Activated T-cell treated with anti-CD3 and anti-CD28 coated beads, Interleukin-2, amount 50 U/mL, for 1 hour (primary cell): ENCODE data around the gene SVIL.
"Not testable (repeated sequence)": the region's sequence is repeated elsewhere in the genome, so short reads cannot be mapped to it uniquely, and the experiment has no call there.

Source experiments
- DNase-seq: peaks from one replicate; pipeline ENCODE4 v3.0.0-alpha.2; 2020

SVIL gene

DNA sequence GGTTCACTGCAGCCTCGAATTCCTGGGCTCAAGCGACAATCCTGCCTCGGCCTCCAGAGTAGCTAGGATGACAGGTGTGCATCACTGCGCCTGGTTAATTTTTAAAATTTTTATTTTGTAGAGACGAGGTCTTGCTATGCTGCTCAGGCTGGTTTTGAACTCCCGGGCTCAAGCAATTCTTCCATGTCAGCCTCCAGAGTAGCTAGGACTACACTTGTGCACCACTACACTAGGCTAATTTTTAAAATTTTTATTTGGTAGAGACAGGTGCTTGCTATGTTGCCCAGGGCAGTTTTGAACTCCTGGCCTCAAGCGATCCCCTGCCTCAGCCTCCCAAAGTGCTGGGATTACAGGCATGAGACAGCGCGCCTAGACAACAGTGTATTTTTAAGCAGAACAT lies 120.5 kb downstream of the SVIL start:
- no peak for DNase-seq

DNA sequence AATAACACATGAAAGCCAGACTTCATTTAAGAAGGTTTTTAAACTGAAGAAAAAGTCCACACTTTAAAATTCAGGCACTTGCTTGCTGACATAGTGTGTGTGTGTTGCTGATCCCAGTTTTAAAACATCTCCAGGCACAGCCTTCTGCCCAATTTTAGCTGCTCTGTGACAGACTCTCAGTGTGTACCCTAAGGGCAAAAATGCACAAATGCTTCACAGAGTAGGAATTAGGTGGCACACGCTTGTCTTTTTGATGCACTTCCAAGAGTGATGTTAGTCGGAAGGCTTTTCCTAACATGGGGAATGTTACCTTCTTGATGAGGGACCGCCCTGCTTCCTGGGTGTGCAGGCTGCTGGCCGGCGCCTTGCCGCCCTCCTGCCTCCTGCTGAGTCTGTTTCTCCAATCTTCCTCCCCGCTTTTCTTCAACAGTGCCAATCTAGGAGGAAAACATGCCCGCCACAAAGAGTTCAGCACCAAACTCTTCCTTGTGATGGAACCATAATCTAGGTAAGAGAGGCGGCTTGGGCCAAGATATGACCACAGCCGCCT lies 122.3 kb downstream of the SVIL start:
- no peak for DNase-seq

DNA sequence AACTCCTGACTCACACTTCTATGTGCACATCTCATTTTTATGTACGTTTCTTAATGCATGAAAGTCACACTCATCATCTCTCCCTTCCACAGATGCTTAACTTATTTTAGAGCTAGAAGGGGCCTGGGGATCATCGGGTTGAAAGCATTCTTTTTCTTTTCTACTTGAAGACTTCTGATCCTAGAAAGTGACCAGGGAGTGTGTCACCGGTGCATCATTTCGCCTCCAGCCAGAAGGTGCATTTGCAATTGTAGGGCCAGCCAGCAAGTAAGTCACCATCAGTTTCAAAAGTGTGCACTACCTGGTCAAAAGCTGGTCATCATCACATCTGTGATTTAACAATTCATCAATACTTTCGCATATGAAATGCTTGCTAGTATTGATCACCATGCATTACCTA lies 123.0 kb downstream of the SVIL start:
- DNase-seq: not testable (repeated sequence)

DNA sequence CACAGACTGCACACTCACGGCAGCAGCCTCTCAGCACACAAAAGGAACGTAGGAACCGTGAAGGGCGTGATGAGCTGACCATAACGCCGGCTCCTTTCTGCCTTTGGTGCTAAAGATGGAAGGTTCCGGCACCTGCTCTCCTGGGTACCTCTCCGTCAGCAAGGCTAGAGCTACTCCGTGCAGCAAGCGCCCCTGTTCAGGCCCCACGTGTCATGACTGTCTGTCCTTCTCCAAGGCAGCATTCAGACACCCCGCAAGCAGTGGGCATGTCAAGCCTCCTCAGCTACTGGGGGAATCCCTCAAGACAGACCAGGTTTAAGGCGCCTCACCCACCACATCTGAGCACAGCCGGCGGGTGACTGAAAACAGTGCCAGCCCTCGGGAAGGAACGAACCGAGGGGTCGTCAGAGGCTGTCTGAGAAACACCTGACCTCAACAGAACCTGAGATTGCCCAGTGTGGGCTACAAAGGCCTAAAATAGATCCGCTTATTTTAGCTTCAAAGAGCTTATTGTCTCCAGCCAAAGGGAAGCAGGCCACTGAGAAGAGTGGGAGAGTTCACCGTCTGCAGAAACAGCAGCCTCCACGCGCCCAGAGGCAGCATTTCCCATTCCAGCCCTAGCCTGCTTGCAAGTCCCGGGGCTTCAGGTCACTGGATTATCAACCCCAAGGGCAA lies 124.2 kb downstream of the SVIL start:
- not testable (repeated sequence) for DNase-seq

DNA sequence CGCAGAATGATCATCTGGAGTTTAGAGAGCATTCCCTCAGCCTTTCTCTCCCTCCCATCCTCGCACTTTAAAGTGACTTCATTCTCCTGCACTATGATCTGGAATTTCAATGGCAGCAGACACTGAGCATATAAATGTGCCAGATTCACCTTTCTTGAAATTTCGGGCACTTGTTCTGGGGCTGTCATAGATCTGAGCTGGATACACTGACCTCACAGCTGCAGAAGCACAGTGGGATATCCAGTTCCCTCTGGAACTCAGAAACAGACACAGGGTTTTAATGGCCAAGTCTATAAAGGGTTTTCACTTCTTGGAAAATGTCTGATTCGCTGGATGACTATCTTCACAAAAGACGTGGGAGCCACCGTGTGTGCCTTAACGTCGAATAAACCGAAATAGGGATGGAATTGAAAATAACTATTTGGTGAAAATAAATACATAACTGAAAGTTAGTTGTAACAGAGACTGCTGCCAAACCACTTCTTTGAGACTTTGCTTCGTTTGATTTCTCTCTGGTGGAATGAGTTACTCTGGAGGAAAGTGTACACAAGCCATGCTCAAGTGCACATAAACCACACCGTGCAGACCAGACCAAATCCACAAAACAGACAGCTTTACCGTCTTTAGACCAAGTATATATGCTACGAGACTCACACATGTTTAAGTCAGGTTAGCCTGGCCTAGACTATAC lies 126.1 kb downstream of the SVIL start:
- no peak for DNase-seq

DNA sequence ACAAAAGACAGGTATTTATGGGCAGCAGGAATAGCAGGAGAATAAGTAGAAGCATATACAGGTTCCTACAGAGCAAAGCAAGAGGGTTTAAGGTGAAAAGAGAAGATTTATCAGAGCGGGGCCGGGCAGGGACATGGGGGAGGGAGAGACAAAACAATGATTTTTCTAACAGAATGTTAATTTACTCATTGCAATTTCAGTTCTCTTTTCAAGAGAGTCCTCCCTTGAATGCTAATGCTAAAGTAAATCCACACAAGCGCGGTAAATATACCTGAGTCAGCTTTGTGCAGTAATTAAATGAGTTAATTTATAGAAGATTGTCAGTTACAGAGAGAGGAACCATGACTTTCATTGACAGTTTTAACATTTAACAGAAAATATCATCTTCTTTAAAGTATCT lies 127.0 kb downstream of the SVIL start:
- DNase-seq: not testable (repeated sequence)

DNA sequence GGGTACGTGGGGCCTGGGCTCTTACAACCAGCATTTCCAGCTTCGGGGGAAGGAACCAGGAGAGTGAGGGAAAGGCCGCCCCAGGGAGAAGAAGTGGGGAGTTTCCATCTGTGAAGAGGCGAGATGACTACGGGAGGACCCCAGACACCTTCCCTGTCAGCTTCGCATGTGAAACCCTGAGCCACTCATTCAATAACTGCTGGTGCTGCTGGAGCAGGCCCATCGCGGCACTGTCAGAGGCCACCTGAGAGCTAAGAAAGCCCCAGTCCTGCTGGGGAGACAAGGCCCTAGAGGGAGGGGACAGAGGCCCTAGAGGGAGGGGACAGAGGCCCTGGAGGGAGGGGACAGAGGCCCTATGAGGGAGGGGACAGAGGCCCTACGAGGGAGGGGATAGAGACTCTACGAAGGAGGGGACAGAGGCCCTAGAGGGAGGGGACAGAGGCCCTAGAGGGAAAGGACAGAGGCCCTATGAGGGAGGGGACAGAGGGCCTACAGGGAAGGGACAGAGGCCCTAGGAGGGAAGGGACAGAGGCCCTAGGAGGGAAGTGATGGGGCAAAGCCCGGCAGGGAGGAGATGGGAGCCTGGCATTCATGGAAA lies 128.3 kb downstream of the SVIL start:
- DNase-seq: not testable (repeated sequence)

DNA sequence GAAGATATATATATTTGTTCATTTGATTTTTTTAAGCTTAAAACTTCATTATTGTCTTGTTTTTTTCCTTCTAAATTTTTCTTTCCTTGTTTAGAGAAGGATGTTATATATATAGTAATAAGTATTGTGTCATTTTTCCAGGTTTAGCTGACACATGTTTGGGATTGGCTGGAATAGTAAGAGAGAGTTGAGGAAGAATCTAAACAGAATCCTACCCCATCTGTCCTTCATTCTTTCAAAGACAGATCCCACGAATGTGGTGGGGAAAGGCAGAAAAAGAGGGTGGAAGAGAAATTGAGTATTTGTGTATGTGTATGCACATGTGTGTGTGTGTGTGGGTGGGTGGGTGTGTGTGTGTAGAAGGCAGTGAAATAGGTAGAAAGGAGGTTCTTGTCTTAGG lies 132.4 kb downstream of the SVIL start:
- DNase-seq: no peak

DNA sequence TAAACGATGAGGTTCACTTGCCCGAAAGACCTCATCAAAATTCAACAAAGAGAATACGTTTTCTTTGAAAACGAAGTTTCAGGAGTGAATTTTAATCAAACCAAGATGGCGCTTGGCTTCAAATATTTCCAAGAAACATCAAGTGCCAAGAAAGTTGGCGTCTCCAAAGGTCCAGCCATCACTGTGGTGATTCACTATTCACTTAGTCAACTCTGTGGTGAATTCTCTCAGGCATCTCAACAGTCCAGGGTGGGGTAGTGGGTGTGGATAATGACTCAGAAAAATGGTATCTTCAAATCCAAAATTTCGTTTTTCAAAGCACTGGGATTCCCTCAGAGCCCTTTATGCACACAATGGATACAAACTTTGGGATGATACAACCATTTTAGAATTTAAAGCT lies 133.1 kb downstream of the SVIL start:
- DNase-seq: no peak

DNA sequence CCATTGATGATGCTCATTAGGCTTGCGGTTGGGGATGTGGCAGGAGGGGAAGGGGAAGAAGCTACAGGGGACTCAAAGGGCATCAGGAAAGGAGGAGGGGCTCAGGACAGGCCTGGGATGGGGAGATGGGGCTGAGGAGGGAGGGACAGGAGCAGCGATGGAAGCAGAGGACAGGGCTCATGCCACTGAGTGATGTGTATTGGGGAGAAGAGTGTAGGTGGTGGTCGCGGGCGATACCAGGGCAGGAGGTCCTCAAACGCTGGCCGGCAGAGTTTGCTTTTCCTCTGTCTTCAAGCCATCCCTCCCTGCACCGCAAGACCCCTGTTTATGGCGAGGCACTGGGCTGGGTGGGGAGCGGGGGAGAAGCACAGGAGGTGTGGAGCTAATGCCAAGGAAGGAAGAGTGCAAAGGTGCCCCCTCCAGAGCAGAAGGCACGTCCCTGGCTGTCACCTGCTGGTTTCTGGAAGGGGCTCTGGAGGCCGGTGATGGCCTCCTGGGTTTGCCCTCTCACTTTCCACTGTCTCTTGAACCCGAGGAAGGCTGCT lies 134.7 kb downstream of the SVIL start:
- no peak for DNase-seq

DNA sequence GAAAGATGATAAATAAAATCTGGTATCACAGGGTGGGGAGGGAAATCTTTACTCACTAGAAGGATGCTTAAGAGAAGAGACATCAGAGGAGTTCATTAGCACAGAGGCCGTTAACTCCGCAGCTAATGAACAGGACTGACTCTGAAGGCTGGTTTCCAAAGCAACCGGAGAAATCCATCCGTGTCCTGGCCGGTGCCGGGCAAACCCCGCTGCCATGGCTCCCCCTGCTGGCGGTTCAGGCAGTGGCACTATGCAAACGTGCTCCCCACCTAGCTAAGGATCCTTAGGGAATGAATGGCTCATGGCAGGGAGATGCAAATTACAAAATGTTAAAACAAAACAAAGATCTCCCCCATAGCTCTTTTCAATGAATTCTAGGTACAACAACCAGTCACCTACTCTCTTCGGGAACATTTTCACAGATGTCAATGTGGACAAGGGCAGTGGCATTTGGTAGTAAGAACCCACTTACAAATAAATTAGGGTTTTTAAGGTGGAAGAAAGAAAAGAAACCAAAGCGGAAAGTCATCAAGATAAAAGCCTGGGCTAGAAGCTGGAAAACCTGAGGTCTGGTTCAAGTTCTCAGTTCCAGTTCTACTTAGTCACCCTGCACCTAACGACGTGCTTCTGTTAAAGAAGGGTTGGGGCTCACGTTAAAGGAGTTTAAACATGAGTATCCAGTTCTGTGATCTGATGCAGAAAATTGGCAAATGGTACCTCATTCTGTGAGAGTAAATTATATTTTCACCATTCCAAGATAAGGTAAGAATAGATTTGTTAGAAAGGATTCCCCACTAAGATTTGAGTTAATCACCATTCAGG lies 138.2 kb downstream of the SVIL start:
- DNase-seq: peak; percentile 63

DNA sequence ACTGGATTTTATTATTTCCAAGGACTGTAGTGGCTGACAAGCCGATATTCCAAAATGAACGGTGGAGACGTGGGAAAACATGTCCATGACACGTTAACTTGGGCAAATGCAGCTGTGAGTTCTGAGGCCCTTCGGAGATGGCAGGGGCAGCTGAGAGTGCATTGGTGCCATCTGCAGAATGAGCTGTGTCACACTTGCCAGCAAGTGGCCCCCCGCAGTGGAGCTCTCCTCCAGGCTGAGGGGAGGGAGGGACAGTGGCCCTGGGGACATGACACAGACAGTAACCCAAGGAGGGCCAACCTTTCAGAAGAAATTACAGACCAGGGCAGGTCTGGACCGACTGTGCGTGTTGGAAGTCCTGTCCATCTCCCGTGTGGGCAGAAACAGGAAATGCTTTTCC lies 139.4 kb downstream of the SVIL start:
- DNase-seq: no peak

DNA sequence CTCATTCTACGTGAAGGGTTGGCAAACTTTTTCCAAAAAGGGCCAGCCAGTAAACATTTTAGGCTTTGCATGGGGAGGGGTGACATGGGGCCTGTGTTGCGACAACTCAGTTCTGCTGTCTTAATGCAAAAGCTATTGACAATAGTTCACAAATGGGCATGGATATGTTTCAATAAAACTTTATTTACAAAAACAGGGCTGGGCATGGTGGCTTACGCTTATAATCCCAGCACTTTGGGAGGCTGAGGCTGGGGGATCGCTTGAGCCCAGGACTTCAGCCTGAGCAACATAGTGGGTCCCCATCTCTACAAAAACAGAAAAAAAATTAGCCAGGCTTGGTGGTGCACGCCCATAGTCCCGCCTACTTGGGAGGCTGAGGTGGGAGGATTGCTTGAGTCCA lies 141.1 kb downstream of the SVIL start:
- no peak for DNase-seq

DNA sequence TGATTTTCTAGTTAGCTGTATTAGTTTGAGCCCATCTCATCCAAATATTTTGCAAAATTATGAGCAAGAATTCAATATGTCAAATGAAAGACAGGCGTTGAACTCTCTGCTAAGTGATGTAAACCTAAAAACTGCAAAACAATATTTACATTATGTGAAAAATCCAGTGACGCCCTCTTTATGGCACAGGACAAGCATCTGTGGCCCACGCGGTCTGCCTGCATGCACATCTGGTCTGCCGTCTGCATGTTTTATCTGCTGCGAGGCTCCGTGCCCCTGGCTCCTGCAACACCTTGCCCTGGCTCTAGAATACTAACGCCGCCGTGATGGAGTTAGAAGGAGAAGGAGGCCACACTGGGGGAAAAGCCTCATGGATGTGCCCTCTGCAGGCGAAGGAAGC lies 142.0 kb downstream of the SVIL start:
- DNase-seq: no peak

DNA sequence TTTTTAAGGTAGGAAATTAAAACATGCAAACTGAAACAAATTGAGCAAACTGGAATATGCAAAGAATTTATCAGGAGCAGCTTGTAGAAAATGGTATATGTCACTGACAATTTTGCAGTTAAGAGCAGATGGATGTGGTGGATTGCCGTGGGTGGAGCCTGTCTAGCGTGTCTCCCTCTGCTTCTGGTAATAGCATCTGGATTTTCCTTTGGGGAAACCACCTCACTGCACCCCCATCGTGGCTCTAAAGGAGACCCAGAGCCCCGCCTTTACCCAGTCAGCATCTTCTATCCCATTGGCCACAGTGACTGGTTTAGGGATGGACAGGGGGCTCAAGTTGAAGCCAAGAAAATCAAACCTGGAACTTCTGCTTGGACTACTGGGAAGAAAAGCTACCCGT lies 142.9 kb downstream of the SVIL start:
- no peak for DNase-seq

DNA sequence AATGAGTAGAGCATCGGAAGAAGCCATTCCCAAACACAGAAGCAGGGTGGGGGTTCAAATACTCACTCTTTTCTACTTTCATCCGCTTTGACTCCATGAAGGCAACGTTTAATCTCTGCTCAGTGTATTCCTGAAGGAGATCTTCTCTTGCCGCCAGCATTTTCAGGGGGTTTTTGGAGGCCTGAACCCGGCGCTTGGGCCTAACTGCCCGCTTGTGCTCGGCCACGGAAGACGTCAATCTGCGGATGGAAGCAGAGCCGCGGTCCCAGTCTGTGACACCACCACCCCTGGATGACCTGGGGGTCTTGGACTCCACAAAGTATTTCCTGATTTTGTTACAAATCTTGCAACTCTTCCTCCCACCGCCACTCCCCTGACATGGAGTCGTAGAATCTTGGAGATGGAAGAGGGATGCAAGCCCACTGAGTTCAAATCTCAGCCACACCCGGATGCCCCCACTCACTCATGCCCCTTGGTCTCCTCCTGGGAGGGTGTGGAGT lies 143.9 kb downstream of the SVIL start:
- DNase-seq: not testable (repeated sequence)

DNA sequence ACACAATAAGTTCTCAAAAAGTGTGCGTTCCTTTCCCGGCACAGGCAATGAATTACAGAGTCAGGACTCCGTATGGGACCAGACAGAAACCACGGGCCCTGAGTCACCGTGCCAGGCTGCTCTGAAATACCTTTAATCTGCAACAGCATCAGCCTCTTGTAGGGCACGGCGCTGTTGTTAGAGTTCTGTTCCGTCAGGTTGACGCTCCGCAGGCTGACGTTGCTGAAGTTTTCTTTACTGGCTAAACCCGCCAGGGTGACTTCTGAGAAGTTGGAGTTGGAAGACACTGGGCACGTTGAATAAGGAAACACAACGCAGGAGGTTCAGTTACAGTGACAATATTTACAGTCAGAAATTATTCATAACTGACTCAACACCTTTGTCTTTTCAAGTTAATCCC lies 146.3 kb downstream of the SVIL start:
- not testable (repeated sequence) for DNase-seq

DNA sequence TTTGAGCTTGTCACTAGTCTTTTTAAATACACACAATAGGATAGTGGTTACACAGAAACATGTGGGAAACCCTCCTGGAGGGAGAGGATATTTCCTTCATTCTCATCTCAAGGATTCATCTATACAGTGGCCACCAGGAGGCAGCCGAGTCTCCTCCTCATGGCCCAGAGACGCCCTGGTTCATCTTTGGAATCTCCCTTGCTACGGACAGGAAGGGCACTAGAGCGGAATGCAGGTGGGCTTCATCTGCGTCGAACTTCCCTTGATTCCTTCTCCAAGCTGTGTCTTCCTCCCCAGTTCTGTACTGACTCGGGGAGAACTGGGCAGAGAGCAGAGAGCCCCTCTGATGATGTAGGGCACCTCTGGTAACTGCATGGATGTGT lies 146.9 kb downstream of the SVIL start:
- not testable (repeated sequence) for DNase-seq

DNA sequence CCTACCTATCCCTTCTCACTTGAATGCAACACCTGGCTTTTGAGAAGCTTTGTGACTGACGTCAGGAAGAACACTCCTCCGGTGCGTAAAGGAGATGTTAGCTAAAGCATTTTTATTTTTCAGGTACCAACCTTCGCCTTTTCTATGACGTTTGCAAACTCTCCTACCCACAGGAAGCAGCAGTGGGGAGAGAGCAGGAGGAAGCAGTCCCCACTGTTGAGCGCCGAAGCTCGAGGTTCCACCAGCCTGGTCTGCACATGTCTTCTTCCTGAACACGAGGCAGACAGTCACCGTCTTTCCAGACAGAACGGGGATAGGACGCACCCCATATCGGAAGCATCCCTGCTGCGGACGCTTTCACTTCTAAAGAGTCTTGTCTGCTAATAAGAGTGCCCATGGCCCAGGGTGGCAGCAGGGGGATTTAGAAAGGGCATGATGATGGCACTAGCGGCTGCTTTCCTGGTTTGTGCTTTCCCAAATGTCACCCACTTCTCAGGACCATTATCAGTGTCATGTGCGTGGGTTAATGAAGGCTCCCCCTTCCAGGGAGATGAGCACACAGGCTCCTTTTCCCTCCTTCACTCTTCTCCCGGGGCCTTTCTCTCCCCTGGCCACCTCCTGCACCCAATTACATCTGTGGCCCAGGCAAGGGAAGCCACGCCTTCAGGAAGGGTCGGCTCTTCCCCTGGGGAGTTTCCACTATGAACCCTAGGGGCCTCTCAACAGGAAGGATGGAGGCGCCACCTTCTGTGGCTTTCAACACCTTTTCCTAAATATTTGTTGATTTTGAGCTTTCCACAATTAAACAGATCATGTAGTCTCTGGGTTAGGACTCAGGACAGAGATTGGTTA lies 147.5 kb downstream of the SVIL start:
- DNase-seq: not testable (repeated sequence)

DNA sequence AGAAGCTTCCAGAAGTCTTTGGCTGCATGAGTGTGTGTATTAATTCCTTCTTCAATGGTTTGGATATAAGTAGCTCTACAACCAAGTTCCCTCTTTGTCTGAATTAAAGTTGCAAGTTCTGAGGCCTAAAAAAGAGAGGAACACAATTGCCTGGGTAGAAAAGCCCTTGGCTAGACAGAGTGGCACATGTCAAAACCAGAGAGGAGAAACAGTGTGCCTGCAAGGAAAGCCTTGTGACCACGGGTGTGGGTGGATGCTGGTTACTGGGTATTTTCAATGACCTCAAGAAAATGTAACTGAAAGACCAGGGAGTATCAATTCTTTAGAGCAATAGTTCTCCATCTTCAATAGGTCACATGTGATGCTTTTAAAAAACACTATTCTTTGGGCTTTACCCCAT lies 148.3 kb downstream of the SVIL start:
- DNase-seq: no peak

DNA sequence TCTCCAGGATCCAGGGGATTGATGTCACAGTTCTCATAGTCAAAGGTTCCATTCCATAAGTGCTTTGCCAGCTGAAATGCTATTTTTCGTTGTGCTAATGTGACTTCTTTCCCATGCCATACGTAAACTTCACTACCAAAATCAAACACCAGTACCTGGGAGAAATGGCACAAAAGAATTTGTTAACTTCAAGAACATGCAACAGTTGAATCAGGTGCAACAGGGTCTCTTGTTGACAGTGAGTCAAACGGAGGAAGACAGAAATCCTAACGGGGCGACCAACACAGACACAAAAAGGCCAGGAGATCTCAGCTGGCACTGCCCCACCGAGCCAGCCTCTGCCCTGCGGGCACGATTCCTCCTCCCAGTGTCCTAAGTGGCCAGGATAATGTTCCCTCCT lies 150.1 kb downstream of the SVIL start:
- DNase-seq: not testable (repeated sequence)
